ENCODE measurements around the gene MYCN. TPM values are rescaled to one million over a fixed set of nuclear protein-coding genes. Genes with fewer than 3 reads are reported as not detected.

Gene MYCN
- total and polyA plus RNA-seq, 2 of the 8 experiments (the other 6 are each of a cell fraction or from before 2014, with no cell fraction given) = 87.8 to 137 TPM

- Histone ChIP-seq H3K79me2 (ENCODE audit: control insufficient read depth in 1 of 2, insufficient read depth in 2 of 2, low read length in 2 of 2) (no peaks in the 10 kb centered on the region), H3K4ac (replicated peaks; ENCODE audit: insufficient read length, low read depth, low read length) (no peak overlapping the region), H3K36me3 (ENCODE audit: control insufficient read depth in 2 of 4, insufficient read depth in 4 of 4, low read length in 3 of 4) (no peaks in the 10 kb centered on the region), H3K18ac (ENCODE audit: extremely low read depth, low read length) (0 out of 2 replicates have a peak overlapping the region, but pooled peaks have one; percentile 10), H3K23ac (ENCODE audit: insufficient read length) (no peak overlapping the region), H3K27me3 (replicated peaks in 1 of 4; ENCODE audit: control insufficient read depth in 3 of 4, extremely low read depth in 1 of 4, insufficient read depth in 3 of 4, low read length in 3 of 4) (no peaks in the 10 kb centered on the region), H3K4me1 (replicated peaks in 1 of 4; ENCODE audit: control insufficient read depth in 3 of 4, insufficient read depth in 4 of 4, low read length in 3 of 4) (peaks cover 6 to 18% (median 11%) of the 10 kb centered on the region in 4 experiments), H3K9ac (replicated peaks in 1 of 4; ENCODE audit: extremely low read depth in 1 of 4, low read depth in 3 of 4, low read length in 3 of 4) (no peak overlapping the region), H2BK12ac (ENCODE audit: low read depth, low read length) (no peak overlapping the region), H3K4me2 (ENCODE audit: insufficient read depth in 1 of 2, low read depth in 2 of 2, low read length in 2 of 2) (no peak overlapping the region), H2BK20ac (ENCODE audit: low read length) (no peak overlapping the region), H2BK120ac (replicated peaks; ENCODE audit: low read depth, low read length) (peak overlapping the region; percentile 16), H3K14ac (ENCODE audit: insufficient read length) (no peak overlapping the region), H2AK5ac (ENCODE audit: low read depth, low read length) (no peak overlapping the region), H4K20me1 (replicated peaks in 1 of 2; ENCODE audit: control insufficient read depth in 1 of 2, insufficient read depth in 2 of 2, low read length in 2 of 2) (no peaks in the 10 kb centered on the region), H3K79me1 (ENCODE audit: low read depth, low read length) (no peaks in the 10 kb centered on the region; the same call in 1 of the 2 replicates), H3K27ac (ENCODE audit: low read depth, low read length) (no peak overlapping the region), H2BK5ac (ENCODE audit: low read depth, low read length) (0 out of 2 replicates have a peak overlapping the region, but pooled peaks have one; percentile 1), H3K23me2 (ENCODE audit: low read depth, low read length) (no peaks in the 10 kb centered on the region; the same call in none of the 2 replicates), H2BK15ac (ENCODE audit: low read length) (no peak overlapping the region), H4K5ac (ENCODE audit: insufficient read length, low read depth, low read length) (no peak overlapping the region), H4K8ac (ENCODE audit: extremely low read depth, insufficient read depth, low read length) (no peak overlapping the region), H4K91ac (replicated peaks; ENCODE audit: insufficient read length, low read length) (no peak overlapping the region), H2AFZ (ENCODE audit: low read length) (no peak overlapping the region), H3K56ac (replicated peaks; ENCODE audit: insufficient read length, low read depth, low read length) (no peak overlapping the region), H3K9me3 (ENCODE audit: insufficient read depth in 2 of 2, low read depth in 1 of 2, low read length in 1 of 2) (no peaks in the 10 kb centered on the region), H3K4me3 (ENCODE audit: extremely low read depth in 1 of 4, insufficient read depth in 2 of 4, low read depth in 3 of 4, low read length in 4 of 4) (no peak overlapping the region)
- TF ChIP-seq GABPA (IDR thresholded peaks at IDR 0.05; ENCODE audit: borderline replicate concordance, insufficient read depth, low read length) (no peak), GTF2F1 (IDR thresholded peaks at IDR 0.05; ENCODE audit: borderline replicate concordance, low read depth, low read length) (no peak), ATF3 (IDR thresholded peaks at IDR 0.05; ENCODE audit: insufficient read depth, low read depth, low read length) (no peak), CTBP2 (IDR thresholded peaks at IDR 0.05; ENCODE audit: borderline replicate concordance, insufficient read depth, insufficient read length, low read length) (no peak), BCL11A (IDR thresholded peaks at IDR 0.05; ENCODE audit: low read depth in 2 of 2, low read length in 2 of 2) (no peak)
- no peak for DNase-seq (ENCODE audit: low read depth in 1 of 2, low spot score in 2 of 2)
- CTCF ChIA-PET (ENCODE audit: partially characterized antibody) = interaction anchor here (1.2 to 7.1 kb wide), 3 partner anchors 11 to 20 kb away, joined by 3 to 54 read pairs (median 6); partner anchors contain the start of gene MYCN
- 95% methylated on average over 8 of the region's 8 CpGs; no CpG with 5 or more reads in 1 of the 2 experiments for WGBS, 2 experiments (ENCODE audit: extremely low coverage in 1 of 2, insufficient coverage in 1 of 2, insufficient read length in 1 of 2, insufficient replicate concordance in 2 of 2, low coverage in 1 of 2, low lambda C conversion rate in 2 of 2, missing lambda C conversion rate in 1 of 2)
- FAIRE-seq = no peak
- POLR2A ChIA-PET (ENCODE audit: partially characterized antibody) = interaction anchor here (1.3 kb wide), 1 partner anchor 11 kb away, joined by 7 read pairs; no protein-coding TSS in a partner anchor
Observed at GRCh38 chr2:15954761-15955160, 14.4 kb downstream of the MYCN start.
